HG02870 (cell line): Measurements from ENCODE around the gene RAMP3.
"Not testable (repeated sequence)": the region's sequence is repeated elsewhere in the genome, so short reads cannot be mapped to it uniquely, and the experiment has no call there.

ENCODE experiments used
- ATAC-seq: cut with Tn5 transposase; IDR thresholded peaks from one replicate; pipeline ENCODE4 v1.9.1; 2021; ENCODE audit warnings: mild to moderate bottlenecking, moderate library complexity; ENCODE audit not compliant: unreplicated experiment

RAMP3 gene

GRCh38 chr7:45157653-45158401 lies at the start of gene RAMP3:
TSS of gene RAMP3 (plus strand) at chr7:45157791. CDS start at chr7:45157829, 38 bp downstream.
- ATAC-seq = no peak

- no peak for ATAC-seq
Measured at GRCh38 chr7:45108863-45109262, 48.7 kb upstream of the RAMP3 start.

- ATAC-seq = peak; percentile 90
Measured at GRCh38 chr7:45111298-45112223, 46.0 kb upstream of the RAMP3 start, which contains the start of gene TBRG4. TSS of gene TBRG4 (minus strand) at chr7:45111697. CDS start at chr7:45109237, 2,460 bp downstream.

- no peak for ATAC-seq
Measured at GRCh38 chr7:45112648-45113047, 44.9 kb upstream of the RAMP3 start.

- ATAC-seq = not testable (repeated sequence)
Measured at GRCh38 chr7:45114257-45114656, 43.3 kb upstream of the RAMP3 start.

- ATAC-seq = no peak
Measured at GRCh38 chr7:45114926-45115325, 42.7 kb upstream of the RAMP3 start.

- ATAC-seq = no peak
Measured at GRCh38 chr7:45116048-45116447, 41.5 kb upstream of the RAMP3 start.

- ATAC-seq = no peak
Measured at GRCh38 chr7:45117582-45117981, 40.0 kb upstream of the RAMP3 start.

- no peak for ATAC-seq
Measured at GRCh38 chr7:45118292-45118691, 39.3 kb upstream of the RAMP3 start.

GRCh38 chr7:45118889-45119331 lies 38.7 kb upstream of the RAMP3 start:
- ATAC-seq = no peak

- no peak for ATAC-seq
Measured at GRCh38 chr7:45119550-45119949, 38.0 kb upstream of the RAMP3 start.

- no peak for ATAC-seq
Measured at GRCh38 chr7:45122975-45123860, 34.4 kb upstream of the RAMP3 start.

GRCh38 chr7:45123913-45124710 lies 33.5 kb upstream of the RAMP3 start:
- ATAC-seq = no peak

- no peak for ATAC-seq
Measured at GRCh38 chr7:45125193-45125904, 32.2 kb upstream of the RAMP3 start.

- ATAC-seq = no peak
Measured at GRCh38 chr7:45126201-45126600, 31.4 kb upstream of the RAMP3 start.

- no peak for ATAC-seq
Measured at GRCh38 chr7:45126920-45127319, 30.7 kb upstream of the RAMP3 start.

GRCh38 chr7:45129181-45129800 lies 28.3 kb upstream of the RAMP3 start:
- no peak for ATAC-seq

- ATAC-seq = no peak
Measured at GRCh38 chr7:45129906-45130305, 27.7 kb upstream of the RAMP3 start.

- ATAC-seq = no peak
Measured at GRCh38 chr7:45130910-45131309, 26.7 kb upstream of the RAMP3 start.
